Activated naive CD4-positive, alpha-beta T cell (primary cell): ENCODE data around the gene BET1.
A peak's percentile ranks its signal among the peaks of the same experiment; 100 is the strongest.

Source experiments
- DNase-seq, 4 experiments: peaks; one replicate each; lab custom pipeline; 2025; lab: John Stamatoyannopoulos, UW

The BET1 gene

GRCh38 chr7:94012746-94013145, 8.6 kb upstream of the BET1 start:
- no peak for DNase-seq

GRCh38 chr7:94011714-94012353, 7.7 kb upstream of the BET1 start:
- peak in 1 of 4 experiments; percentile 0 for DNase-seq

- no peak for DNase-seq
Measured at GRCh38 chr7:94008537-94008936, 4.4 kb upstream of the BET1 start.

- DNase-seq, result no peak
Measured at GRCh38 chr7:94005753-94006152, 1.6 kb upstream of the BET1 start.

- DNase-seq, result no peak
Measured at GRCh38 chr7:94003446-94004023, 620 bp downstream of the BET1 start.

GRCh38 chr7:94001396-94001795, 2.8 kb downstream of the BET1 start:
- DNase-seq, result no peak

GRCh38 chr7:93997868-93998267, 6.3 kb downstream of the BET1 start:
- no peak for DNase-seq

- DNase-seq, result no peak
Measured at GRCh38 chr7:93992421-93993110, 11.6 kb downstream of the BET1 start.

- DNase-seq, result no peak
Measured at GRCh38 chr7:93987297-93987696, 16.9 kb downstream of the BET1 start.

GRCh38 chr7:93985101-93985500, 19.1 kb downstream of the BET1 start:
- DNase-seq, result no peak

- DNase-seq, result no peak
Measured at GRCh38 chr7:93984024-93984423, 20.1 kb downstream of the BET1 start.

- DNase-seq, result no peak
Measured at GRCh38 chr7:93981480-93981874, 22.7 kb downstream of the BET1 start.

GRCh38 chr7:93980744-93981479, 23.2 kb downstream of the BET1 start:
- DNase-seq, result no peak

GRCh38 chr7:93977211-93977950, 26.8 kb downstream of the BET1 start:
- DNase-seq, result no peak

GRCh38 chr7:93973134-93973533, 31.0 kb downstream of the BET1 start:
- no peak for DNase-seq

GRCh38 chr7:93972029-93972725, 32.0 kb downstream of the BET1 start:
- DNase-seq, result no peak

GRCh38 chr7:93968911-93969620, 35.1 kb downstream of the BET1 start:
- DNase-seq, result no peak

- DNase-seq, result no peak
Measured at GRCh38 chr7:93964813-93965212, 39.3 kb downstream of the BET1 start.

- DNase-seq, result no peak
Measured at GRCh38 chr7:93964262-93964661, 39.9 kb downstream of the BET1 start.

GRCh38 chr7:93960986-93961385, 43.2 kb downstream of the BET1 start:
- DNase-seq, result no peak

GRCh38 chr7:93958651-93959050, 45.5 kb downstream of the BET1 start:
- DNase-seq, result no peak
